HG03575 (cell line): ENCODE measurements around the gene CFP.
"Not testable (repeated sequence)": the region's sequence is repeated elsewhere in the genome, so short reads cannot be mapped to it uniquely, and the experiment has no call there.

ENCODE experiments used
- ATAC-seq: cut with Tn5 transposase; IDR thresholded peaks from one replicate; pipeline ENCODE4 v1.9.1; 2021; ENCODE audit not compliant: unreplicated experiment, insufficient number of reproducible peaks, low FRiP score; ENCODE audit errors: extremely low read depth

CFP gene

GRCh38 chrX:47629419-47630200 is at the start of gene CFP:
Gene CFP (minus strand): TSS chrX:47629930. CDS start chrX:47629844, 86 bp downstream.
- no peak for ATAC-seq

GRCh38 chrX:47675959-47676859 is 46.5 kb upstream of the CFP start:
- ATAC-seq, result not testable (repeated sequence)

- no peak for ATAC-seq
Measured at GRCh38 chrX:47674776-47675175, 45.0 kb upstream of the CFP start.

- not testable (repeated sequence) for ATAC-seq
Measured at GRCh38 chrX:47665797-47666196, 36.1 kb upstream of the CFP start.

- no peak for ATAC-seq
Measured at GRCh38 chrX:47664737-47665136, 35.0 kb upstream of the CFP start.

GRCh38 chrX:47662144-47662657 is 32.5 kb upstream of the CFP start:
- no peak for ATAC-seq

- no peak for ATAC-seq
Measured at GRCh38 chrX:47661539-47661938, 31.8 kb upstream of the CFP start.

GRCh38 chrX:47659421-47659726 is 29.6 kb upstream of the CFP start:
- ATAC-seq, result no peak

GRCh38 chrX:47658684-47659420 is 29.1 kb upstream of the CFP start, which contains the start of gene UXT:
Gene UXT (minus strand): TSS chrX:47659180. CDS start chrX:47658927, 253 bp downstream.
- no peak for ATAC-seq

- ATAC-seq, result no peak
Measured at GRCh38 chrX:47658301-47658683, 28.6 kb upstream of the CFP start.

GRCh38 chrX:47651043-47651905 is 21.5 kb upstream of the CFP start:
- ATAC-seq, result no peak

GRCh38 chrX:47650164-47651042 is 20.7 kb upstream of the CFP start, which contains the start of gene ELK1:
Gene ELK1 (minus strand): TSS chrX:47650563. CDS start chrX:47641441, 9,122 bp downstream.
- peak; percentile 59 for ATAC-seq

- ATAC-seq, result no peak
Measured at GRCh38 chrX:47649781-47650163, 20.0 kb upstream of the CFP start.

- no peak for ATAC-seq
Measured at GRCh38 chrX:47649271-47649670, 19.5 kb upstream of the CFP start.

- no peak for ATAC-seq
Measured at GRCh38 chrX:47648376-47648775, 18.6 kb upstream of the CFP start.

GRCh38 chrX:47646636-47647035 is 16.9 kb upstream of the CFP start:
- no peak for ATAC-seq

- ATAC-seq, result no peak
Measured at GRCh38 chrX:47645530-47645929, 15.8 kb upstream of the CFP start.
